ENCODE results near the gene CLN5.
A peak's percentile ranks its signal among the peaks of the same experiment; 100 is the strongest.

CLN5 gene

GRCh38 chr13:77022341-77022740 lies 30.5 kb downstream of the CLN5 start:
- DNase-seq = no peak

- DNase-seq = peak; percentile 3
Measured at GRCh38 chr13:77026255-77026860, 34.5 kb downstream of the CLN5 start.

- peak; percentile 40 for DNase-seq
Measured at GRCh38 chr13:77026861-77027621, 35.2 kb downstream of the CLN5 start, which contains the start of gene FBXL3. Gene FBXL3 (minus strand): TSS chr13:77027159. CDS start chr13:77021860, 5,299 bp downstream.

- DNase-seq = no peak
Measured at GRCh38 chr13:77028202-77028601, 36.3 kb downstream of the CLN5 start.

- DNase-seq = no peak
Measured at GRCh38 chr13:77029436-77029835, 37.6 kb downstream of the CLN5 start.

GRCh38 chr13:77031656-77032243 lies 39.9 kb downstream of the CLN5 start:
- DNase-seq = peak; percentile 1

- DNase-seq = no peak
Measured at GRCh38 chr13:77033717-77034302, 41.9 kb downstream of the CLN5 start.

GRCh38 chr13:77034881-77035280 lies 43.0 kb downstream of the CLN5 start:
- no peak for DNase-seq

GRCh38 chr13:77036279-77036678 lies 44.4 kb downstream of the CLN5 start:
- DNase-seq = no peak

GRCh38 chr13:77038907-77039480 lies 47.1 kb downstream of the CLN5 start:
- no peak for DNase-seq

- no peak for DNase-seq
Measured at GRCh38 chr13:77040076-77040475, 48.2 kb downstream of the CLN5 start.

GRCh38 chr13:77040835-77041234 lies 49.0 kb downstream of the CLN5 start:
- DNase-seq = no peak

- DNase-seq = no peak
Measured at GRCh38 chr13:77042566-77043177, 50.8 kb downstream of the CLN5 start.

- DNase-seq = no peak
Measured at GRCh38 chr13:77047649-77048343, 55.9 kb downstream of the CLN5 start.

- DNase-seq = no peak
Measured at GRCh38 chr13:77048681-77049080, 56.8 kb downstream of the CLN5 start.

GRCh38 chr13:77053192-77053591 lies 61.3 kb downstream of the CLN5 start:
- DNase-seq = no peak

Measured in DMS 273 treated with DMSO at 0.1 percent for 48 hours (cell line).